Measurements from ENCODE around the gene HTR2B.
"Not testable (repeated sequence)": the region's sequence is repeated elsewhere in the genome, so short reads cannot be mapped to it uniquely, and the experiment has no call there.

Gene HTR2B

GRCh38 chr2:231124838-231125568 lies at the start of gene HTR2B:
Gene HTR2B, minus strand, starts transcription at chr2:231125042. Its CDS starts 1,278 bp downstream, at chr2:231123764.
- DNase-seq: no peak

DNA sequence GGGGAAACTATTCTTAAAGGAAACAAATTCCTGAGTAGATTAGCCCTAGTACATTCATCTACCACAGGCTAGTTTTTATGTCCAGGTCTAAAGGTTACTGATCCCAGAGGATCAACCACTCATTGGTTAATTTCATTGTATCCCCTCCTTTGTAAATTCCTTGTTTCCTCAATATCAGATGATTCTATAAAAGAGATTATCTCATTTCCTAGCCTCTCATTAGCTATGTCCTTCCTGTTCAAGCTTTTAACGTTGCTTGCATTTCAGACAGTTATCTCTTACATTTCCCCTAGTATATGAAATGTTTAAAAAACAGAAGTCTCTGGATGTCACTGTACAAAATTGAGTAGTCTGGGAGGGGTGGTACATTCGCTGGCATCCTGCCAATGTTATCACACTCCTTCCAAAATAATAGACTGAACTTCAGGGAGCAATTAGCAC lies 49.4 kb upstream of the HTR2B start:
- DNase-seq: no peak

GRCh38 chr2:231172025-231172424 lies 47.2 kb upstream of the HTR2B start:
- DNase-seq: no peak

DNA sequence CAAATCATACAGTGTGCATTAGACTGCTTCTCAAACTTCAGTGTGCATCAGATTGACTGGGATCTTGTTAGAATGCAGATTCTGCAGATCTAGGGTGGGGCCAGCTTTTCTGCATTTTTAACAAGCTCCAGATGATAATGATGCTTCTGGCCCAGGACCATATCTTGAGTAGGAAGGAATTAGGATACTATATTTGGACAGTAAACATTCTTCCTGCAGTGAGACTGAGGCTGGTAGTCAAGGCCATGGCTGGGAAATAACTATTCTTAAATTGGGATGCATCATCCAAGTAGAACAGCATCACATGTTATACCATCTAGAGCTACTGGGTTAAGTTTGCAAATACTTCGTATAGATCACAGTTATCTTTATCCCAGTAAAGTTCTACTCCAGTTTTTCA lies 45.2 kb upstream of the HTR2B start:
- no peak for DNase-seq

GRCh38 chr2:231169488-231169887 lies 44.6 kb upstream of the HTR2B start:
- DNase-seq: no peak

- no peak for DNase-seq
Measured at GRCh38 chr2:231168460-231169139, 43.8 kb upstream of the HTR2B start.

GRCh38 chr2:231167745-231168459 lies 43.1 kb upstream of the HTR2B start:
- no peak for DNase-seq

- DNase-seq: no peak
Measured at GRCh38 chr2:231163414-231164095, 38.7 kb upstream of the HTR2B start.

DNA sequence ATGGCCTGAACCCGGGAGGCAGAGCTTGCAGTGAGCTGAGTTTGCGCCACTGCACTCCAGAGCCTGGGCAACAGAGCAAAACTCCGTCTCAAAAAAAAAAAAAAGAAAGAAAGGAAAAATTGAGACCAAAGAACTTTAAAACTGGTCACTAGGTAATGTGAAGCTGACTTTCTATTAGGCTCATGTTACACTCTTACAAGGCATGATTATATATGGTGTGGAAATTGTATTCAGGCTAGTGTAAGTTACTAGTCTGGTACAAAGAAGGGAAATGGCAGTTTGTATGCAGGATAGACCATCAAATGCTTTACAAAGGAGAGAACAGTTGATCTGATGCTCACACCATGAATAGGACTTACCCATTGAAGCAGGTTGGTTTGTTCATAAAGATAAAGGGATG lies 38.2 kb upstream of the HTR2B start:
- DNase-seq: no peak

DNA sequence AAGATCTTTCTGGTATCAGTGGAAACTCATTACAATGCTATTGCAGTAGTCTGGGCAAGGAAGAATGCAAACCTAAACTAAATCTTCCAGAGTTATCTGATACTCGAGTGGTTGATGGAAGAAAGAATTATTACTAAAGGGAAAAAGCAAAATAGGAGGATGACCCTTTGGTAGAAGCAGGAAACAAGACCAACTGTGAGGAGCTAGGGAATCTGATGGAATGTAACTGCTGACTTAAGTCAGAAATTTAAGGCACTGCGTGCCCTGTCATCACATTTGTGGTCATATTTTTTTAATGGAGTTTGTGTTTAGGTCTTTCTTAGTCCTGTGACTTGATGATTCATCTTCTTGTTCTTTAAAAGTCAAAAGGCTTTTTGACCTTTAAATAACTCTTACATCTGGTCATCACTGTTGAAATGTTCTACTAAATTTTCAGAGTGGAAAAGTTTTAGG lies 37.1 kb upstream of the HTR2B start:
- DNase-seq: no peak

DNA sequence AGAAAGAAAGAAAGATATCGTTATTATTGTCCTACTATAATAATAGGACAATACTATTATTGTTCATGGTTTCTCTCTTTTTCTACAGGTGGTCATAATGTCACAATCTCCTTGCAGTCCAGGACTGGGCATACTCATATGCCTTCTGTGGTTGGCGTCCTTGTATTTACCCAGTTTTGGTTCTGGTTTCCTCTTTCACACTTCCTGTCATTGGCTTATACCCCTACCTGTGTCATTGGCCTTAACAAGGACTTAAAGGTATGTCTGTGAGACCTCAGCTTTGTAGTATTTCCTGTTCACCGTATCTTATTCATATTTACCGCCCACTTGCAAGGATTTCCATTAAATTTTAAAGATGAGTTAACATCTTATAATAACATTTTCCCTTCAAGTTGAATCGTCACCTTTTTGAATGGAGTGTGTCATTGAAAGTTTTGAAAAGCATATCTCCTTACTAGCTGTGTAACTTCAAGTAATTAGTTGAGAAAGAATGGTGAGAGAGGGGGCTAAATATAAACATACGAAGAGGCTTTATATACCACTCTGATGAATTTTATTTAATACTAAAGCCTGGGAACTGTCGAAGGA lies 36.5 kb upstream of the HTR2B start:
- no peak for DNase-seq

DNA sequence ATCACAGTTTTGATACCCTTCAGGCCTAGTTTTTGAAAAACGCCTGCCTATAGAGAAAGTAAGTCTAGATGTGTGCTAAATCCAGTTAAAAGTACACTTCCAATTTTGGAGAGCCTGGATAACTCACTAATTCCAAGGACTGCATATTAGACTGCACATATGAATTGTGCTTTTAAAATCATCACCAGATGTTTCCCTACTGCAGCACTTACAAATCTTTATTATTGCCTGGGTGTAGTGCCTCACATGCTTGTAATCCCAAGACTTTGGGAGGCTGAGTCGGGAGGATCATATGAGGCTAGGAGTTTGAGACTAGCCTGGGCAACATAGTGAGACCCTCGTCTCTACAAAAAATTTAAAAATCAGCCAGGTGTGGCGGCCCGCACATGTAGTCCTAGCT lies 35.9 kb upstream of the HTR2B start:
- DNase-seq: no peak

DNA sequence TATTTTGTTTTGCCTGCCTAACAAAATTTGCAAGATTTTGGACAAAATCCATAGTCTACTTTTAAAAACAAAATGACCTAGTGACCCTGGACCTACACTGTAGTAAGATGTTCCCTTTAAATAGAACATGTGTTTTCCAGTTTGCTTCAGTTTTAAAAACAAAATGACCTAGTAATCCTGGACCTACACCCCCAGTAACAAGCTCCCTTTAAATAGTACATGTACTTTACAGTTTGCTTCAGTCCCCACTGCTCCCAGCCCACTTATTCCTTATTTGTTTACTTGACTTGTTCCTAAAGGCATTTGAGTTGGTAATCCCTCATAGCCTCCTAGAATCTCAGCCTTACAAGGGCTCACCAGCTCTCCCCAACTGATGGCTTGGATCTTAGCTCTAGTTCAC lies 34.5 kb upstream of the HTR2B start:
- no peak for DNase-seq

DNA sequence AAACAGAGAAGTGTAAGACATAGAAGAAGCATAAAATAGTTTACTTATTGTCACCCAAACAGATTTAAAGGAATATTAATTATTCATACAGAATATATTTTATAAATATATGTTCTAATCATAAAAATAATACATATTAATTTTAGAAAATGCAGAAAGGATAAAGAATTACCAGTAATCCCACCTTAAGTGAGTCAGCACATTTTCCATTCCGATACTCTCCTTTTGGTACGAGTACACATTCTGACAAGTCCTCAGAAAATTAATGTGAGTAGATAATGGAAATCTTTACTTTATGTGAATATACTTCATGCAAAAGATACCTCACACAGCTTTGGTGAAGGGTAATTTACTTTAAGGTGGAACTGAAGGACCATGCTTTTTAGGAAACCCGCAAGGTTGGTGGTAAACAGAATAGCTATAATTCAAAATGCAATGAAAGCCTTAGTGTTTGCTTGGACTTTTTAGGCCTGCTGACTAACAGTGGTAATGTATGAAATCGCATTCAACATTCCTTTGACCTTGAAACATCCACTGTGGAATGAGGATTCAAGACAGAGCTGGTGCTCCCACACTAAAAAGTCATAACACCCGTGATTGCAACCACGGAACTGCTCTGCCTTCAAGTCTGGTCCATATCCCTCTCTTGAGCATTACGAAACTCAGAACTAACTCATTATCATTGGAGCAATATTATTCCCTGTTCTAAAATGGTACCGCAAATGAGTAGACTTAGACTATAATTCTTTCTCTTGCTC lies 28.1 kb upstream of the HTR2B start:
- no peak for DNase-seq

DNA sequence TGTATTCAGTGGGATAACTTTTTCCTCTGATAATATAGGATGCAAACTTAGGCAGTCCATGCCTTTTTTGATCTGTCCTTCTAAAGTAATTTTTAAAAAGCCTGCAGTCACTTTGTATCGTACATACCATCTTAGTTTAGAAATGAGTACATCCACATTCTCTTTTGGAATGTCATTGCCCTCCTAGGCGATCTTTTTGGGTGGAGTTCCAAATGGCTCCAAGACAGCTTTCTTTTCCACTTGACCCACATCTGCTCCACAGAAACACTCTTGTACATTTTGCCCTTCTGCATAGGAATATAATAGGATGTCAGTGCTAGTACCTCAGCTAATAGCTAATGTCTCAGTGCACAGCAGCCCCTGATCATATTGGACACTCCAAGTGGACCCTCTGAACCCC lies 21.8 kb upstream of the HTR2B start:
- no peak for DNase-seq

- DNase-seq: no peak
Measured at GRCh38 chr2:231144896-231145295, 20.1 kb upstream of the HTR2B start.

- not testable (repeated sequence) for DNase-seq
Measured at GRCh38 chr2:231140808-231141207, 16.0 kb upstream of the HTR2B start.

GRCh38 chr2:231139796-231140195 lies 15.0 kb upstream of the HTR2B start:
- no peak for DNase-seq

GRCh38 chr2:231138699-231139098 lies 13.9 kb upstream of the HTR2B start:
- DNase-seq: no peak

- DNase-seq: no peak
Measured at GRCh38 chr2:231134910-231135655, 10.2 kb upstream of the HTR2B start.

DNA sequence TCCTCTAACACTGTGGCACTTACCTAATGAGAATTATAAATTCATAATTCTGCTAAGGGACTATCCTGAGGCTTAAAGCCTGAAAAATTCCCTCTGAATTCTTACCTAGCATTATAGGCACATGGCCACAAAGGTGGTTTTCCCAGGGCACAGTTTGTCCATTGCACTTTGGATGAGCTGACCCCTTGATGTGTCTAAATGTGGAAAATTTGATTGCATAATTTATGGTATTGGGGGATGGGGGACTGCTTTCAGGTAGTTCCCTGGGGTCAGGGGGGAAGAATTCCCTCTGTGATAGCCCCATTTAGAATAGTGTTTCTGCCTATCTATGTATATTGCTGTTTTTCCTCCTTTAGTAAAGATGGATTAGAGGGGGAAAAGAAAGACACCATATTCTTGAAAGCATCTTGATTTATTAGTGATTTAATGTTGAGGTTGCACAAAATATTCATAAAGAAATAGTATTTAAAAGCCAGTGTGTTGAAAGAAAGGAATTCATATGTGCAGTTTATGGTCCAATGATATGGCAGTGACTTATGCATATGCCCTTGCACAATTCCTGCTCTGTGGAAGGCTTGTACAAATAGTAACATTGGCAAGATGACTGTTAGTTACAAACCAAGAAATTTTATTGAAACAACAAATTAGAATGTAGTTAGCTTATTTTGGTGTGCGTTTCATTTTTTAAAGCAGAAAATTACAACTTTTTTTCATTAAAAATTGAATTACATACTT lies 8.7 kb upstream of the HTR2B start:
- no peak for DNase-seq
